HG03108 (cell line): ENCODE measurements around the gene APBA3.

Experiments
- ATAC-seq: cut with Tn5 transposase; IDR thresholded peaks from one replicate; pipeline ENCODE4 v1.9.1; 2021; ENCODE audit warnings: moderate library complexity; ENCODE audit not compliant: unreplicated experiment

The APBA3 gene

DNA sequence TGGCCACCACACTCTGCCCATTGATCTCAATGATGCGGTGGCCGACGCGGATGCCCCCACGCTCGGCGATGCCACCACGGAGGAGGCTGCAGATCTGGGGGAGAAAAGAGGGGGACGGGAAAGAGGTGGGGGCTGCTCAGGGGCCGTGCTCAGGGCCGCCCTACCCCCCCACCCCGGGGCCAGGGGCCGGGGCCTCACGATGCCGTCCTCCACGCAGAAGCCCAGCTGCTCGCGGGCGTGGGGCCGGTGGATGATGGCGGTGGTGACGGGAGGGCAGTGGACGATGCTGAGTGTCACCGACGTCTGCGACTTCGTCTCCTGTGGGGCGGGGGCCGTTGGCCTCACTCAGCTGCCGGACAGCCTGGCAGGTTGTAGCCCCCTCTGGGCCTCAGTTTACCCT lies 10.3 kb downstream of the APBA3 start:
- ATAC-seq, result no peak

DNA sequence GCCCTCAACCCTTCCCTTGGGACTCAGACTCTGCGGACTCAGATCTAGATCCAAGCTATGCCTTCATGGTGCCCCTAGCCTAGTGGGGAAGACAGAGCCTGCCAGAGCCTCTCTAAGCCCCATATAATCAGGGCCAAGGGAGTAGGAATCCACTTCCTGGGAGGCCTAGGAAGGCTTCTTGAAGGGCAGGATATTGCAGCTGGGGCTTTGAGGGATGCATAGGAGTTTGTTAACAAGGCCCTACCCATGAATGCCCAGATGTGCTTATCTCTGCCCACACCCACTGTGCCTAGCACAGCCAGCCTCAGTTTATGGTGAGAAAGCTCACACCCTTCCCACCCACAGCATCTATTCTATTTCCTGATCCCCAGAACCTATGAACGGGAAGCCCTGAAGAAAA lies 11.3 kb downstream of the APBA3 start:
- no peak for ATAC-seq

- ATAC-seq, result no peak
Measured at GRCh38 chr19:3748965-3749364, 12.5 kb downstream of the APBA3 start.

GRCh38 chr19:3746371-3747056 lies 15.0 kb downstream of the APBA3 start:
- no peak for ATAC-seq

DNA sequence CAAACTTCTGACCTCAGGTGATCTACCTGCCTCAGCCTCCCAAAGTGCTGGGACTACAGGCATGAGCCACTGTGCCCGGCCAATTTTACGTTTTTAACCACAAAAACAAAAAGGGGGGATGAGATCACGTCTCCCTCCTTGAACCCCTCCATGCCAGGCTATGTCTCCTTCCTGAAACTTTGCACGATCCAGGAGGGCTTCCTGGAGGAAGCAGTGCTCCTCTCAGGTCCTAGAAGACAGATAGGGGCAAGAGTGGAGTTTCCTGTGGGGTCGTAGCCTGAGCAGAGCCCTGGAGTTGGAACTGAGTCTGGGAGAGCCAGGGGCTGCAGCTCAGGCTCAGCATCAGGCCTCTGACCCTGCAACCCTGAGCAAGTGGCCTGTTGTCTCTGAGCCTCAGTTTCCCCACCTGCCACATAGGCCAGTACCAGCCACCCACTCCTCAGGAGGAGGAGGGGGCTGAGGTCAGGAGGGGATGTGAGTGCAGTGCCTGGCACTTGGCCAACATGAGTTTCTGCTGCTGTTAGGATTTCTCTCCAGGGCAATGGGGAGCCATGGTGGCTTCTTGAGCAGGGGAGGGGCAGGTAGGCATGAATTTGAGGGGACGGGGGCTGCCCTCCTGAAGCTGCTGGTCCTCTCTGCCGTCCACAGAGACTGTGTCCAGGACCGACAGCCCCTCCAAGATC lies 16.0 kb downstream of the APBA3 start:
- no peak for ATAC-seq

DNA sequence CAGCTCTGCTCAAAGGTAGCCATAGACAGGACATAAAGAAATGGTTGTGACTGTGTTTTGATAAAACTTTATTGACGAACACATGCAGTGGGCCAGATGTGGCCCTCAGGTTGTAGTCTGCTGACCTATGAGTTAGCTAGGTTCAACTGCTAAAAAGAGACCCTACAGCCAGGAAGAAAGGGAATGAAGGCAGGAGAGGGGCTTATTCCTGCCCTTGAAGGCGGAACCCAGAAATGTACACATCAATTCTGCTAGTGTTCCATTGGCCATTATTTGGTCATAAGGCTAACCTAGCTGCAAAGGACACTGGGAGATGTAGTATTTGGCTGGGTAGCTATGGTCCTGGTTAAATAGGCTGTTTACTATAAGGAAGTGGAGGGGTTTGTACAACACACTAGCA lies 18.0 kb downstream of the APBA3 start:
- no peak for ATAC-seq

DNA sequence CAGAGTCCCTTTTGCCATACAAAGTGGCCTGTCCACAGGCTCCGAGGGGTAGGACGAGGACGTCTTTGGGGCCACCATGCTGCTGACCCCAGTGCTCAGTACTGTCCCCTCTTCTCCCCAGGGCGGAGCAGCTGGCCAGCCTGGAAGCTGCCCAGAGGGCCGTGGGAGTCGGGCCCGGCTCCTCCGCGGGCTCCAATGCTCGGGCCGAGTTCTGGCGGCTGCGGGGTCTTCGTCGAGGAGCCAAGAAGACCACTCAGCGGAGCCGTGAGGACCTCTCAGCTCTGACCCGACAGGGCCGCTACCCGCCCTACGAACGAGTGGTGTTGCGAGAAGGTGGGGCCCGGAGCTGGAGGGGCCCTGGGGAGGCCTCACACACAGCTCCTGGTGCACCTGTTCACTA lies 21.1 kb downstream of the APBA3 start:
- no peak for ATAC-seq

DNA sequence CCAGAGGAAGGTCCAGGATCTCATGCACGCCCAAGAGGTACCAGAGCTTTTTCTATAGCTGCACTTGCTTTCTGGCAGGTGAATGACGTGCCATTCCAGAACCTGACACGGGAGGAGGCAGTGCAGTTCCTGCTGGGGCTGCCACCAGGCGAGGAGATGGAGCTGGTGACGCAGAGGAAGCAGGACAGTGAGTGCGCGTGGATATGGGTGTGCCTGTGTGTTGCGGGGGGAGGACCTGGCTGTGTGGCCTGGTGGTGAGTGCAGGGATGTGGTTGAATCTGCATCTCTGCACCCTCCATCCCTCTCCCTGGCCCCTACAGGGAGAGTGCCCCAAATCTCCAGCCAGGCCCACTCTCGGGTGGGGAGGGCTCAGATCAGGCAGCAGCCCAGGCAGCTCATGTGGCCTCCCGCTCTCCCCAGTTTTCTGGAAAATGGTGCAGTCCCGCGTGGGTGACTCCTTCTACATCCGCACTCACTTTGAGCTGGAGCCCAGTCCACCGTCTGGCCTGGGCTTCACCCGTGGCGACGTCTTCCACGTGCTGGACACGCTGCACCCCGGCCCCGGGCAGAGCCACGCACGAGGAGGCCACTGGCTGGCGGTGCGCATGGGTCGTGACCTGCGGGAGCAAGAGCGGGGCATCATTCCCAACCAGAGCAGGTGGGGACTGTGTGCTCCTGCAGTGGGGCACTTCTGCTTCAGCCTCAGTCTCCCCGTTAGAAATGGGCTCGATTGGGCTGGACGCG lies 22.8 kb downstream of the APBA3 start:
- ATAC-seq, result no peak

DNA sequence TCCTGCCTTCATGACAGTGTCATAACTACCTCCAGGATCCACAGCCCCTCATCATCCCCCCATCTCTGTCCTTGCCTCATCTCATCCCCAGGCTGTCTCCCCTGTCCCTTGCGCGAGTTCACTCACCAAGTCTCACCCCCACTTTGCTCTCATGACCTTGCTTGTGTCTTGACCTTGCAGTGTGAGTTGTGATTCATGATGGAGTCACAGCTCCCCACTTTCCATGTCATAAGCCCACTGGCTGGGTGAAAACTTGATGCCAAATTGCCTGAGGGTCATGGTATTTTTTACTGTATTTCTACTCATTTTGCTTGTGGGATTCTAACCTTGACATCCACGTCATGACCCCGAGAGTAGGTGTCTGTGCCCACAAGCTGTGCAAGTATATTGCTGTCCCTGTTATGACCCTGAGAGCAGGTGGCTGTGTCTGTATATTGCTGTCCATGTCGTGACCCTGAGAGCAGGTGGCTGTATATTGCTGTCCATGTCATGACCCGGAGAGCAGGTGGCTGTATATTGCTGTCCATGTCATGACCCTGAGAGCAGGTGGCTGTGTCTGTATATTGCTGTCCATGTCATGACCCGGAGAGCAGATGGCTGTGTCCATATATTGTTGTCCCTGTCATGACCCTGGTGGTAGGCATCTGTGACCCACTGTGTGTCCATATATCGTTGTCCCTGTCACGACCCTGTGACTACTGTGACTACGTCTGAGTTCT lies 23.8 kb downstream of the APBA3 start:
- no peak for ATAC-seq

DNA sequence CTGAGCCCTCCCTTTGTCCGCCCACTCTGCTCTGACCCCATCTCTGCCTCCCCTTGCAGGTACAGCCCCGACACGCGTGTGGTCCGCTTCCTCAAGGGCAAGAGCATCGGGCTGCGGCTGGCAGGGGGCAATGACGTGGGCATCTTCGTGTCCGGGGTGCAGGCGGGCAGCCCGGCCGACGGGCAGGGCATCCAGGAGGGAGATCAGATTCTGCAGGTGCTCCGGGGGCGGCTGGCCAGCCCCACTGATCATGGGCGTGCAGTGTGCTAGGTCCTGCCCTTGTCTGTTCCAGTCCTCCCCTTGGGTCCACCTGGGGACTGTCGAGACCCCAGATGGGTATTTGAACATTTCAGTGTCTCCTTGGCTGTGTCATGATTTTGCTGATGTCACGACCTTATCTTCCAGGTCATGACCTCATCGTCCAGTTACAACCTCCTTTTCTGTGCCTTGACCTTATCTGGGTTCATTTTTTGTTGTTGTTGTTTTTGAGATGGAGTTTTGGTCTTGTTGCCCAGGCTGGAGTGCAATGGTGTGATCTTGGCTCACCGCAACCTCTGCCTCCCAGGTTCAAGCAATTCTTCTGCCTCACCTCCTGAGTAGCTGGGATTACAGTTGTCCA lies 25.3 kb downstream of the APBA3 start:
- no peak for ATAC-seq

DNA sequence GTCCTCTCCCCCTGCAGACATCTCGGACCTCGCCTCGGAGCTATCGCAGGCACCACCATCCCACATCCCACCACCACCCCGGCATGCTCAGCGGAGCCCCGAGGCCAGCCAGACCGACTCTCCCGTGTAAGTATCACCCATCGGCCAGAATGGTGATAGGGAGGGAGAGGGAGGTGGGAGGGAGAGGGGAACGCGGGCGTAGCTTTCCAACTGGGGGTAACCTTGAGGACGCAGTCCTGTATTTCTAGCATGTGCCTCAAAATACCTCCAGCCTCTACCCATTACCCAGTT lies 27.2 kb downstream of the APBA3 start:
- ATAC-seq, result no peak

DNA sequence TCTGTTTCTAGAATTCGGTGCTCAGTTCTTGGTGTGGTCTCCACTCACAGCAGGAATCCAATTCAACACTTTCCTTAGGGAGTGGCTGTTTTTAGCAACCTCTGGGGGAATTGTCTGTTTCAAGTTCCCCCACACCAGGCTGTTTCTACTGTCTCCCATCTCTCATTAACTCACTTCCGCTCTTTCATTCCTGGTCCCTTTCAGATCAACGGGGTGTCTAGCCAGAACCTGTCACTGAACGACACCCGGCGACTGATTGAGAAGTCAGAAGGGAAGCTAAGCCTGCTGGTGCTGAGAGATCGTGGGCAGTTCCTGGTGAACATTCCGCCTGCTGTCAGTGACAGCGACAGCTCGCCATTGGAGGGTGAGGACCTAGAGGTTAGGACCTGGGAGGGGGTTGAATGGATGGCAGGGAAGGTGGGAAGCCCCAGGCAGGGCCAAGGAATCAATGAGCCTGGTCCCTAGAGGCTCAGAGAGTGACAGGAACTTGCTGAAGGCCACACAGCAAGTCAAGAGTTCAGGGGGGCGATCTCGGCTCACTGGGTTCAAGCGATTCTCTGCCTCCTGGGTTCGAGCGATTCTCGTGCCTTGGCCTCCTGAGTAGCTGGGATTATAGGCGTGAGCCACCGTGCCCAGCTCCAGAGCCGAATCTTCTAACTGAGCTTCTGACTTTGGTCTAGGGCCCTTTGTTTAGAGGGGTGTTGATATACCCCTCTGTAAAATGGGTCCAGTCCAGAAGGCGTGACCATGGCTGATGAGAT lies 27.8 kb downstream of the APBA3 start:
- no peak for ATAC-seq

- ATAC-seq, result no peak
Measured at GRCh38 chr19:3732108-3732507, 29.4 kb downstream of the APBA3 start.

- ATAC-seq, result no peak
Measured at GRCh38 chr19:3730457-3730958, 31.0 kb downstream of the APBA3 start.

DNA sequence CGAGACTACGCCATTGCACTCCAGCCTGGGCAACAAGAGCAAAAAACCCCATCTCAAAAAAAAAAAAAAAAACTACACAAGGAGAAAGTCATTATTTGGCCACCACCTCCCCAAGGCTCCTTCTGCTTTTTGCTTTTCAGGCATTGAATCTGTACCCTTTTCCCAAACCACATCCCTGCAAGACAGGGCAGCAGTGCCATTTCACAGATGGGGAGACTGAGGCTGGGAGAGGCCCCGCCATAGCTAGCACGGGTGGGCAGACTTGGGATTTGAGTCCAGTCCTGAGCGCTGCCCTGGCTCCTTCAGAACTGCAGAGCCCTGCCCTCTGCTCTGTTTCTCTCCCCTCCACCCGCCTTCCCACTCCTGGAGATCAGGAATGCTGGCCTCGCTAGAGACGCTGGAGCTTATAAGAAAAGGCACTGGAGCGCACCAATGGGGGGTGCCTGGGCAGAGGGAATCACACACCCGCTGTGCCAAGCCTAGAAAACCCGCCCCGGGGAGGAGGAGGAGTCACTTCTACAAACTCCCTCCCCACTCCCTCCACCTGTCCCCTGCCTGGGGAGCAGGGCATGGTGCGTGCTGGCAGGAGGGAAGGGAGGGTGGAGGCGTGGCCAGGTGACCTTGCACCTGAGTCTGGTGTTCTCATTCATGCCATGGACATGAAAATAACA lies 35.7 kb downstream of the APBA3 start:
- no peak for ATAC-seq

GRCh38 chr19:3725121-3725520 lies 36.4 kb downstream of the APBA3 start:
- ATAC-seq, result no peak

DNA sequence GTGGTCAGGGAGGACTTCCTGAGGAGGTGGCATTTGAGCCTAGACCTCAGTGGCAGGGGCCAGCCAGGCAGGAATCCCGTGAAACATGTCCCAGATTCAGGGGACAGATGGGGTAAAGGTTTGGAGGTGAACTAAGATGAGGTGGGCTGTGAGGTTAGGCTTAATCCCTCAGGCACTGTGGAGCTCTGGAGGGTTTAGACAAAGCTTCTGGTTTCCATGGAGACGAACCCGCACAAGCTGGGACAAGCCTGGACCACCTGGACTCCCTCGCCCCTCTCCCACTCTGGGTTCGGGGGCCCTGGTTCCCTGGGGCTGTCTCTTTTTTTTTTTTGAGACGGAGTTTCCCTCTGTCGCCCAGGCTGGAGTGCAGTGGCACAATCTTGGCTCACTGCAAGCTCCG lies 37.6 kb downstream of the APBA3 start:
- ATAC-seq, result no peak

- no peak for ATAC-seq
Measured at GRCh38 chr19:3723110-3723488, 38.4 kb downstream of the APBA3 start.

DNA sequence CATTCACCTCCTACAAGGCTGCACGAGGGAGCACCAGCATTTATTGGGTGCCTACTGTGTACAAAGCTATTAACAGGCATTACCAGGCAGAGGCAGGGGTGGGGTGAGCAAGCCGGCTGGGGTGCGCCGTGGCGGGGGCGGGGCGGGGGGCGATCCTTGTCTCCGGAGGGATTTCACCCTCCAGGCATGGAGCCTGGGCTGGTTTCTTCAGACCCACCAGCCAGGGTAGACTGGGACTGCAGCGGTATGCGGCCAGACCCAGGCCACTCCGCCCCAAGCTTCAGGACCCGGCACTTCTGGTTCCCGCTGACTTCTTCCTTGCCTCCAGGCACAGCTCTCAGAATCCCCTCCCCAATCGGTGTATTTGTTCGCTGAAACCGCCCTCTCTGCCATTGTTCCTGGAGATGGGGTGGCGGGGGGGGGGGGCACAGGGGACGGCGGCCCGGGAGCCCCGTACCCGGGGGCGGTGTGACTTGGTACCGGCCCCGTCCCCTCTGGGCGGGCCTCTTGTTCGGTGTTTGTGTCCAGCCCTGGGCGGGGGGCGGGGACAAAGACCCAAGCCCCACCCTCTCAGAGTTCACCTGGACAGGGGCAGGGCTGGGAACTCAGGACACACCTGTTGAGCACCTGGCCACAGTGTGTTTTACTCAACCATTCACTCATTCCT lies 38.9 kb downstream of the APBA3 start:
- no peak for ATAC-seq
